Smooth muscle cell (in vitro differentiated cells): ENCODE measurements around the gene NETO1. TPM values are rescaled to one million over a fixed set of nuclear protein-coding genes. Genes with fewer than 3 reads are reported as not detected.

Experiments
- DNase-seq: peaks from one replicate; lab custom pipeline; 2025; ENCODE audit not compliant: unreplicated experiment; lab: John Stamatoyannopoulos, UW
- H2AFZ ChIP-seq: fragments of 200-600 bp; sonication (generic); 2 replicates; pipeline ENCODE4 v1.6.0; 2016; ENCODE audit warnings: antibody characterized with exemption, low read depth, mild to moderate bottlenecking
- H3F3A ChIP-seq: fragments of 200-600 bp; sonication (generic); 2 replicates; pipeline ENCODE4 v1.6.0; 2017; ENCODE audit warnings: antibody characterized with exemption, low read depth
- H3K27ac ChIP-seq: fragments of 200-600 bp; sonication (generic); 2 replicates; pipeline ENCODE4 v1.5.1; 2016; ENCODE audit warnings: low read depth, mild to moderate bottlenecking
- H3K27me3 ChIP-seq: fragments of 200-600 bp; sonication (generic); 2 replicates; pipeline ENCODE4 v1.6.1; 2016; ENCODE audit warnings: low read depth, mild to moderate bottlenecking
- H3K36me3 ChIP-seq: fragments of 200-600 bp; sonication (generic); 2 replicates; pipeline ENCODE4 v1.5.1; 2016; ENCODE audit warnings: low read depth
- H3K4me1 ChIP-seq: fragments of 200-600 bp; sonication (generic); 2 replicates; pipeline ENCODE4 v1.5.1; 2016; ENCODE audit warnings: low read depth
- H3K4me2 ChIP-seq: fragments of 200-600 bp; sonication (generic); 2 replicates; pipeline ENCODE4 v1.6.0; 2016; ENCODE audit warnings: mild to moderate bottlenecking
- H3K4me3 ChIP-seq: fragments of 200-600 bp; sonication (generic); 2 replicates; pipeline ENCODE4 v1.5.1; 2016; ENCODE audit warnings: mild to moderate bottlenecking
- H3K79me2 ChIP-seq: fragments of 200-600 bp; sonication (generic); 2 replicates; pipeline ENCODE4 v1.6.0; 2016; ENCODE audit warnings: low read depth, mild to moderate bottlenecking
- H3K9ac ChIP-seq: fragments of 200-600 bp; sonication (generic); 2 replicates; pipeline ENCODE4 v1.6.0; 2016; ENCODE audit warnings: low read depth
- H3K9me3 ChIP-seq: fragments of 200-600 bp; sonication (generic); replicated peaks from 2 replicates; pipeline ENCODE4 v1.5.1; 2016; ENCODE audit warnings: low read depth
- H4K20me1 ChIP-seq: fragments of 200-600 bp; sonication (generic); 2 replicates; pipeline ENCODE4 v1.6.0; 2016; ENCODE audit warnings: low read depth
- CTCF ChIP-seq: fragments of 200-600 bp; sonication (generic); IDR thresholded peaks from 2 replicates; pipeline ENCODE4 v1.5.1; 2017; ENCODE audit warnings: borderline replicate concordance, mild to moderate bottlenecking, antibody characterized with exemption; ENCODE audit not compliant: insufficient read depth, poor library complexity, severe bottlenecking
- WGBS: methylation state at CpG from one replicate; pipeline ENCODE4 v1.1.7; 2016; ENCODE audit warnings: low lambda C conversion rate; 5-methylcytosine and 5-hydroxymethylcytosine counted together
- polyA plus RNA-seq: library from polyadenylated mRNA; unstranded; fragments of >200 nt; fragmentation: Nextera tagmentation; extraction: Ambion mirVana; gene quantifications from 2 replicates; pipeline ENCODE4 v1.2.1, GENCODE V29; 2016
- total RNA-seq: library from RNA; depleted of rRNA; stranded (reverse); fragments of >200 nt; gene quantifications from 2 replicates; pipeline ENCODE4 v1.2.3, GENCODE V29; 2014

The NETO1 gene
- total and polyA plus RNA-seq, 2 experiments from 2014 or later = 0.04 to 0.53 TPM

- Histone ChIP-seq H3K4me2 (no peak overlapping the region), H3K36me3 (no peaks in the 10 kb centered on the region), H3K4me3 (no peak overlapping the region), H3K79me2 (no peaks in the 10 kb centered on the region), H3K9ac (no peak overlapping the region), H3F3A (no peaks in the 10 kb centered on the region), H3K4me1 (no peaks in the 10 kb centered on the region), H3K9me3 (no peaks in the 10 kb centered on the region), H3K27ac (no peak overlapping the region), H4K20me1 (no peaks in the 10 kb centered on the region), H3K27me3 (no peaks in the 10 kb centered on the region), H2AFZ (no peak overlapping the region)
- no peak for DNase-seq
- no peak for TF ChIP-seq CTCF
- 81% methylated on average over 2 of the region's 2 CpGs for WGBS
Measured at GRCh38 chr18:72828601-72829000, 39.2 kb downstream of the NETO1 start.

- Histone ChIP-seq H3K4me1 (no peaks in the 10 kb centered on the region), H3K9ac (no peak overlapping the region), H2AFZ (no peak overlapping the region), H3K4me2 (no peak overlapping the region), H4K20me1 (no peaks in the 10 kb centered on the region), H3K27ac (no peak overlapping the region), H3K4me3 (no peak overlapping the region), H3K9me3 (no peaks in the 10 kb centered on the region), H3K27me3 (no peaks in the 10 kb centered on the region), H3K36me3 (no peaks in the 10 kb centered on the region), H3K79me2 (no peaks in the 10 kb centered on the region), H3F3A (no peaks in the 10 kb centered on the region)
- TF ChIP-seq CTCF = no peak
- 83% methylated on average over 9 of the region's 9 CpGs for whole genome bisulfite sequencing
- no peak for DNase-seq
Measured at GRCh38 chr18:72826736-72827135, 41.1 kb downstream of the NETO1 start.

GRCh38 chr18:72823345-72823744 lies 44.4 kb downstream of the NETO1 start:
- 90% methylated on average over 8 of the region's 8 CpGs for WGBS

More at GRCh38 chr18:72823345-72823744, 44.4 kb downstream of the NETO1 start:
- Histone ChIP-seq H2AFZ (no peak overlapping the region), H3K9me3 (no peaks in the 10 kb centered on the region), H3K4me2 (no peak overlapping the region), H3K27ac (no peak overlapping the region), H3K4me1 (no peaks in the 10 kb centered on the region), H3K27me3 (no peaks in the 10 kb centered on the region), H4K20me1 (no peaks in the 10 kb centered on the region), H3K9ac (no peak overlapping the region), H3K79me2 (no peaks in the 10 kb centered on the region), H3K4me3 (no peak overlapping the region), H3F3A (no peaks in the 10 kb centered on the region), H3K36me3 (no peaks in the 10 kb centered on the region)
- TF ChIP-seq CTCF = no peak
- no peak for DNase-seq
